COLO829 (cell line): Measurements from ENCODE around the gene CYGB.

Source experiments
- DNase-seq: peaks from one replicate; pipeline ENCODE4 v3.0.0; 2012; ENCODE audit warnings: low spot score

Gene CYGB

GRCh38 chr17:76479515-76480060 lies 57.9 kb downstream of the CYGB start:
- DNase-seq: no peak

GRCh38 chr17:76478730-76479514 lies 58.6 kb downstream of the CYGB start:
- DNase-seq: no peak

GRCh38 chr17:76478097-76478496 lies 59.4 kb downstream of the CYGB start:
- DNase-seq: no peak

- no peak for DNase-seq
Observed at GRCh38 chr17:76477576-76477975, 59.9 kb downstream of the CYGB start.
